ENCODE data around the gene RPL12. TPM values are rescaled to one million over a fixed set of nuclear protein-coding genes. Genes with fewer than 3 reads are reported as not detected.

RPL12 gene
- total and polyA plus RNA-seq, 4 donors = 289 to 829 (median 485) TPM

GRCh38 chr9:127423934-127424675 is 27.1 kb downstream of the RPL12 start, which contains the start of gene ZNF79 (continued):
- TF ChIP-seq, protein P1, sequence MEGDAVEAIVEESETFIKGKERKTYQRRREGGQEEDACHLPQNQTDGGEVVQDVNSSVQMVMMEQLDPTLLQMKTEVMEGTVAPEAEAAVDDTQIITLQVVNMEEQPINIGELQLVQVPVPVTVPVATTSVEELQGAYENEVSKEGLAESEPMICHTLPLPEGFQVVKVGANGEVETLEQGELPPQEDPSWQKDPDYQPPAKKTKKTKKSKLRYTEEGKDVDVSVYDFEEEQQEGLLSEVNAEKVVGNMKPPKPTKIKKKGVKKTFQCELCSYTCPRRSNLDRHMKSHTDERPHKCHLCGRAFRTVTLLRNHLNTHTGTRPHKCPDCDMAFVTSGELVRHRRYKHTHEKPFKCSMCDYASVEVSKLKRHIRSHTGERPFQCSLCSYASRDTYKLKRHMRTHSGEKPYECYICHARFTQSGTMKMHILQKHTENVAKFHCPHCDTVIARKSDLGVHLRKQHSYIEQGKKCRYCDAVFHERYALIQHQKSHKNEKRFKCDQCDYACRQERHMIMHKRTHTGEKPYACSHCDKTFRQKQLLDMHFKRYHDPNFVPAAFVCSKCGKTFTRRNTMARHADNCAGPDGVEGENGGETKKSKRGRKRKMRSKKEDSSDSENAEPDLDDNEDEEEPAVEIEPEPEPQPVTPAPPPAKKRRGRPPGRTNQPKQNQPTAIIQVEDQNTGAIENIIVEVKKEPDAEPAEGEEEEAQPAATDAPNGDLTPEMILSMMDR (IDR thresholded peaks at IDR 0.05; ENCODE audit: low read depth, low read length, missing input control) = peak; percentile 17

DNA sequence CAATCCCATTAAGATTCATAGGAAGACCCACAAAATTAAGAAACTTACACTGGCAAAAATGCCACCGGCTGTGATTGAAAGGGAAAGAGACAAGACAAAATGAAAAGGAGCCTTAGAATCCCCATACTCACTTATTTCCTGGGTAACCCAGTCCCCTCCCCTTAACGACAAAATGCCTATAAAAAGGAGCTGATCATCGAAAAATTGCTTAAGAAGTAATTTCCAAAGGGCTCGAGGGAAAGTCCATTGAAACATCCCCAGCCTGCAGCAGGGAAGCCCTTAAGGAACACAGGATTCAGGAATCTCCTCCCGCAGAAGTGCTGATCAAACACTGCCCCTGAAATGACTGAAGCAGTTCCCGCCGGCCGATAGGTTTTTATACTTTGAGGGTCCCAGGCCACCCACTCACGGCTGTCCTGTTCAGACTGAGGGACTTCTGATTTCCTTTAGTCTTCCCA is 27.7 kb downstream of the RPL12 start:
- peak overlapping the region; percentile 74 to 88 for H3K27ac ChIP-seq (ENCODE audit: low read depth in 1 of 2, low read length in 2 of 2)
- TF ChIP-seq, protein P1 (IDR thresholded peaks at IDR 0.05; ENCODE audit: low read depth, low read length, missing input control) = no peak
- TF ChIP-seq REST (IDR thresholded peaks at IDR 0.05) (no peak), HNF4G (IDR thresholded peaks at IDR 0.05) (no peak), JUND (IDR thresholded peaks at IDR 0.05) (no peak), RAD21 (IDR thresholded peaks at IDR 0.05) (no peak), HNF4A (conservative IDR thresholded peaks at IDR 0.05) (no peak), SP1 (IDR thresholded peaks at IDR 0.05) (no peak), RXRA (IDR thresholded peaks at IDR 0.05) (no peak), YY1 (IDR thresholded peaks at IDR 0.05) (no peak), FOXA2 (IDR thresholded peaks at IDR 0.05) (no peak), NR2F2 (IDR thresholded peaks at IDR 0.05) (no peak), TAF1 (conservative IDR thresholded peaks at IDR 0.05) (no peak), EGR1 (IDR thresholded peaks at IDR 0.05; ENCODE audit: low read depth in 2 of 2) (no peak), FOXA1 (IDR thresholded peaks at IDR 0.05) (no peak), GABPA (IDR thresholded peaks at IDR 0.05 in 1 of 2, conservative IDR thresholded peaks at IDR 0.05 in 1 of 2) (no peak), ZBTB33 (IDR thresholded peaks at IDR 0.05) (no peak), ATF3 (IDR thresholded peaks at IDR 0.05) (no peak)
- TF ChIP-seq, protein P2, sequence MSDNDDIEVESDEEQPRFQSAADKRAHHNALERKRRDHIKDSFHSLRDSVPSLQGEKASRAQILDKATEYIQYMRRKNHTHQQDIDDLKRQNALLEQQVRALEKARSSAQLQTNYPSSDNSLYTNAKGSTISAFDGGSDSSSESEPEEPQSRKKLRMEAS (IDR thresholded peaks at IDR 0.05) = no peak
- H3K4me1 ChIP-seq (ENCODE audit: control insufficient read depth in 4 of 4, insufficient read depth in 4 of 4, low read length in 3 of 4) = peaks cover 5 to 42% (median 36%) of the 10 kb centered on the region in 4 donors
- H3K36me3 ChIP-seq (ENCODE audit: control insufficient read depth in 4 of 4, insufficient read depth in 3 of 4, low read depth in 1 of 4, low read length in 3 of 4) = peaks cover 0 to 1% (median under 1%) of the 10 kb centered on the region in 4 donors
- no peaks in the 10 kb centered on the region for H3K27me3 ChIP-seq (ENCODE audit: control insufficient read depth in 4 of 4, insufficient read depth in 4 of 4, low read length in 3 of 4)
- H3K9me3 ChIP-seq (ENCODE audit: control insufficient read depth in 4 of 4, low read length in 3 of 4) = no peaks in the 10 kb centered on the region
- peak overlapping the region; percentile 88 to 98 for H3K9ac ChIP-seq (ENCODE audit: low read depth in 1 of 2, low read length in 2 of 2)
- DNase-seq (ENCODE audit: low spot score) = no peak
- H3K4me3 ChIP-seq (ENCODE audit: low read depth in 1 of 3, low read length in 3 of 3) = peak overlapping the region; percentile 89 to 95 (median 92)
- WGBS = 2% methylated on average over 9 of the region's 9 CpGs
